ENCODE measurements around the gene PHF8. TPM values are rescaled to one million over a fixed set of nuclear protein-coding genes. Genes with fewer than 3 reads are reported as not detected.
A peak's percentile ranks its signal among the peaks of the same experiment; 100 is the strongest.

Gene PHF8
- total RNA-seq, 6 experiments from 2014 or later, result 12.8 to 64.0 (median 22.1) TPM

- peaks cover 0 to 4% (median 0%) of the 10 kb centered on the region in 4 donors for H3K36me3 ChIP-seq
- H3K9me3 ChIP-seq, result no peaks in the 10 kb centered on the region
- H3K4me3 ChIP-seq, result peak overlapping the region; percentile 65 to 71 (median 67)
- H3K27ac ChIP-seq, result peak overlapping the region; percentile 88 to 93 (median 90)
- DNase-seq, result no peak
- ATAC-seq, result no peak
- intact Hi-C loops (cut with DNase I), result no loop called here
- H3K4me1 ChIP-seq, result peaks cover 0 to 25% (median 0%) of the 10 kb centered on the region in 4 donors
- H3K27me3 ChIP-seq, result no peaks in the 10 kb centered on the region
- TF ChIP-seq CTCF (IDR thresholded peaks at IDR 0.05) (no peak), POLR2A (IDR thresholded peaks at IDR 0.05) (no peak)
- WGBS (ENCODE audit: insufficient coverage, low coverage, low lambda C conversion rate, missing lambda C conversion rate), result 25% methylated on average over 8 of the region's 11 CpGs
These were observed 1.2 kb downstream of the PHF8 start for GRCh38 chrX:54043056-54043455.

- H3K9me3 ChIP-seq, result no peaks in the 10 kb centered on the region
- H3K27me3 ChIP-seq, result no peaks in the 10 kb centered on the region
- ATAC-seq (peak; percentile 9 to 25 (median 10)), DNase-seq (peak; percentile 46 to 71 (median 53))
- TF ChIP-seq POLR2A (IDR thresholded peaks at IDR 0.05) (no peak), CTCF (IDR thresholded peaks at IDR 0.05) (peak in 1 of 4 donors; percentile 9)
- peaks cover 0 to 25% (median 0%) of the 10 kb centered on the region in 4 donors for H3K4me1 ChIP-seq
- intact Hi-C loops (cut with DNase I), result no loop called here
- 43% methylated on average over 20 of the region's 26 CpGs for WGBS (ENCODE audit: insufficient coverage, low coverage, low lambda C conversion rate, missing lambda C conversion rate)
- peaks cover 0 to 4% (median 0%) of the 10 kb centered on the region in 4 donors for H3K36me3 ChIP-seq
- peak overlapping the region in 1 of 3 donors; percentile 90 for H3K27ac ChIP-seq
- H3K4me3 ChIP-seq, result peak overlapping the region; percentile 65 to 71 (median 67)
These were observed 1.7 kb downstream of the PHF8 start for GRCh38 chrX:54042609-54043021.

- WGBS (ENCODE audit: insufficient coverage, low coverage, low lambda C conversion rate, missing lambda C conversion rate), result 48% methylated on average over 3 of the region's 4 CpGs
- Histone ChIP-seq H3K4me3 (no peak overlapping the region), H3K4me1 (peaks cover 0 to 34% (median 4%) of the 10 kb centered on the region in 4 donors), H3K27ac (peak overlapping the region in 2 of 3 donors; percentile 28 to 62), H3K27me3 (no peaks in the 10 kb centered on the region), H3K9me3 (no peaks in the 10 kb centered on the region), H3K36me3 (peaks cover 0 to 29% (median 0%) of the 10 kb centered on the region in 4 donors)
- ATAC-seq (peak; percentile 68 to 80 (median 74)), DNase-seq (no peak)
- intact Hi-C loops (cut with DNase I), result no loop called here
- TF ChIP-seq CTCF (IDR thresholded peaks at IDR 0.05), result no peak
- no peak for TF ChIP-seq POLR2A (IDR thresholded peaks at IDR 0.05)
These were observed 13.9 kb downstream of the PHF8 start for GRCh38 chrX:54030329-54030728.

GRCh38 chrX:54029529-54030143 lies 14.6 kb downstream of the PHF8 start:
- 47% methylated on average over 8 of the region's 10 CpGs for WGBS (ENCODE audit: insufficient coverage, low coverage, low lambda C conversion rate, missing lambda C conversion rate)
- TF ChIP-seq POLR2A (IDR thresholded peaks at IDR 0.05) (no peak), CTCF (IDR thresholded peaks at IDR 0.05) (no peak)
- DNase-seq (peak; percentile 67 to 88 (median 87)), ATAC-seq (peak; percentile 82 to 91 (median 88))
- no peak overlapping the region for H3K4me3 ChIP-seq
- intact Hi-C loops (cut with DNase I), result no loop called here
- peak overlapping the region in 2 of 3 donors; percentile 28 to 62 for H3K27ac ChIP-seq
- H3K36me3 ChIP-seq, result peaks cover 0 to 24% (median 0%) of the 10 kb centered on the region in 4 donors
- H3K27me3 ChIP-seq, result no peaks in the 10 kb centered on the region
- H3K9me3 ChIP-seq, result no peaks in the 10 kb centered on the region
- peaks cover 0 to 37% (median 4%) of the 10 kb centered on the region in 4 donors for H3K4me1 ChIP-seq

All from right lobe of liver (tissue), 6 donors.